Measurements from ENCODE around the gene RCHY1.
"Not testable (repeated sequence)": the region's sequence is repeated elsewhere in the genome, so short reads cannot be mapped to it uniquely, and the experiment has no call there.

Gene RCHY1

GRCh38 chr4:75514131-75514948 is at the start of gene RCHY1, which contains the start of gene THAP6:
Gene RCHY1 (minus strand): TSS chr4:75514403. CDS start chr4:75514286, 117 bp downstream.
Gene THAP6 (plus strand): TSS chr4:75514473. CDS start chr4:75515453, 980 bp downstream.
- DNase-seq, result peak; percentile 90

- no peak for DNase-seq
Observed at GRCh38 chr4:75561789-75562188, 47.6 kb upstream of the RCHY1 start.

- no peak for DNase-seq
Observed at GRCh38 chr4:75557696-75558095, 43.5 kb upstream of the RCHY1 start.

GRCh38 chr4:75555294-75556164 is 41.3 kb upstream of the RCHY1 start, which contains the start of gene ODAPH:
Gene ODAPH (plus strand): TSS chr4:75556066. CDS start chr4:75556083, 17 bp downstream.
- DNase-seq, result no peak

- DNase-seq, result no peak
Observed at GRCh38 chr4:75552452-75552851, 38.2 kb upstream of the RCHY1 start.

- no peak for DNase-seq
Observed at GRCh38 chr4:75549019-75549418, 34.8 kb upstream of the RCHY1 start.

GRCh38 chr4:75547647-75548387 is 33.6 kb upstream of the RCHY1 start:
- DNase-seq, result no peak

GRCh38 chr4:75545526-75545925 is 31.3 kb upstream of the RCHY1 start:
- no peak for DNase-seq

- no peak for DNase-seq
Observed at GRCh38 chr4:75544870-75545269, 30.7 kb upstream of the RCHY1 start.

- not testable (repeated sequence) for DNase-seq
Observed at GRCh38 chr4:75544220-75544619, 30.0 kb upstream of the RCHY1 start.

GRCh38 chr4:75542824-75543223 is 28.6 kb upstream of the RCHY1 start:
- no peak for DNase-seq

GRCh38 chr4:75537308-75537707 is 23.1 kb upstream of the RCHY1 start:
- DNase-seq, result not testable (repeated sequence)

DNA sequence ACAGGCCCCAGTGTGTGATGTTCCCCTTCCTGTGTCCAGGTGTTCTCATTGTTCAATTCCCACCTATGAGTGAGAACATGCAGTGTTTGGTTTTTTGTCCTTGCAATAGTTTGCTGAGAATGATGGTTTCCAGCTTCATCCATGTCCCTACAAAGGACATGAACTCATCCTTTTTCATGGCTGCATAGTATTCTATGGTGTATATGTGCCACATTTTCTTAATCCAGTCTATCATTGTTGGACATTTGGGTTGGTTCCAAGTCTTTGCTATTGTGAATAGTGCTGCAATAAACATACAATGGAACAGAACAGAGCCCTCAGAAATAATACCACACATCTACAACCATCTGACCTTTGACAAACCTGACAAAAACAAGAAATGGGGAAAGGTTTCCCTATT is 19.7 kb upstream of the RCHY1 start:
- not testable (repeated sequence) for DNase-seq

- DNase-seq, result not testable (repeated sequence)
Observed at GRCh38 chr4:75533339-75533887, 19.2 kb upstream of the RCHY1 start.

GRCh38 chr4:75531536-75532143 is 17.4 kb upstream of the RCHY1 start:
- DNase-seq, result not testable (repeated sequence)

- DNase-seq, result no peak
Observed at GRCh38 chr4:75530556-75531322, 16.5 kb upstream of the RCHY1 start.

GRCh38 chr4:75527482-75527881 is 13.3 kb upstream of the RCHY1 start:
- DNase-seq, result no peak

DNA sequence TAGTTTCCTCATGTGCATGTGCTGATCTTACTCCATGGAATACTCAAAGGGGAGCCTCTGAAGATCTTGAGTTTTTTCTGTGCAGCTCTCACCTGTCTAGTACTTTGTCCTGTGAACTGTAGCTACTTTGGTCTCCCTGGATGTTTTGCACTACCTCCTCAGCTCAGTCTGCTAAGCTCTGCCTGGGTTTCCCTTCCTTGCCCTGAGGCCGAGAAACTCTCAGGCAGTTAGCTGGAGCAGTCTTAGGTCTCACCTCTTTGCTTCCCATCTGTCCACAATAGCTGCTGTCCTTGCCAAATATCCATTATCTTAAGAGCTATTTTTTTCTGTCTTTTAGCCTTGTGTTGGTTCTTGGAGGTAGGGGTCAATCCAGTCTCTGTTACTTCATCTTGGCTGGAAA is 11.7 kb upstream of the RCHY1 start:
- no peak for DNase-seq

- no peak for DNase-seq
Observed at GRCh38 chr4:75525086-75525485, 10.9 kb upstream of the RCHY1 start.

DNA sequence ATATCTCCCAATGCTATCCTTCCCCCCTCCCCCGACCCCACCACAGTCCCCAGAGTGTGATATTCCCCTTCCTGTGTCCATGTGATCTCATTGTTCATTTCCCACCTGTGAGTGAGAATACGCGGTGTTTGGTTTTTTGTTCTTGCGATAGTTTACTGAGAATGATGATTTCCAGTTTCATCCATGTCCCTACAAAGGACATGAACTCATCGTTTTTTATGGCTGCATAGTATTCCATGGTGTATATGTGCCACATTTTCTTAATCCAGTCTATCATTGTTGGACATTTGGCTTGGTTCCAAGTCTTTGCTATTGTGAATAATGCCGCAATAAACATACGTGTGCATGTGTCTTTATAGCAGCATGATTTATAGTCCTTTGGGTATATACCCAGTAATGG is 5.2 kb upstream of the RCHY1 start:
- DNase-seq, result not testable (repeated sequence)

GRCh38 chr4:75516144-75516543 is 1.9 kb upstream of the RCHY1 start:
- DNase-seq, result no peak
